ENCODE results near the gene AKNA.
A peak's percentile ranks its signal among the peaks of the same experiment; 100 is the strongest.

The AKNA gene

DNA sequence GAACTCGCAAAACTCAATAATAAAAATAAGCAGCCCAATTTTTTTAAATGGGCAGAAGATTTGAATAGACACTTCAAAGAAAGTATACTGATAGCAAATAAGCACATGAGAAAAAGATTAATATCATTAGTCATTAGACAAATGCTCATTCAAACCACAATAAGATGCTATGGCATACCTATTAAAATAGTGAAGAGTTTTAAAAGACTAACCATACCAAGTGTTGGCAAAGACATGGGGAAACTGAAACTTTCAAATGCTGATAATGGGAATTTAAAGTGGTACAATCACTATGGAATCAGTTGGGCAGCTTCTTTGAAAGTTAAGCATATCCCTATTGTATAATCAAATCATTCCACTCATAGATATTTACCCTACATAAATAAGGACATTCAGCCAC is 91.4 kb downstream of the AKNA start:
- no peak for DNase-seq

DNA sequence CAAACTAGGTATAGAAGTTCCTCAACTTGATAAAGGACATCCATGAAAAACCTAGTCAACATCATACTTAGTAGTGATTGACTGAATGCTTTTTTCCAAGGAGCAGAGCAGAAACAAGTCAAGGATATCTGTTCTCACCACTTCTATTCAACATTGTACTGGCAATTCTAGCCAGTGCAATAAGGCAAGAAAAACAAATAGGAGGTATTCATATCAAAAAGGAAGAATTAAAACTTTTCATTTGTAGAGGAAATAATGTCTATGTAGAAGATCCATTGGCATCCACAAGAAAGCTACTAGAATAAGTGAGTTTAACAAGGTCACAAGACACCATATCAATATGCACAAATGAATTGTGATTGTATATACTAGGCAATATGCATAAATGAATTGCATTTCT is 93.1 kb downstream of the AKNA start:
- DNase-seq, result no peak

DNA sequence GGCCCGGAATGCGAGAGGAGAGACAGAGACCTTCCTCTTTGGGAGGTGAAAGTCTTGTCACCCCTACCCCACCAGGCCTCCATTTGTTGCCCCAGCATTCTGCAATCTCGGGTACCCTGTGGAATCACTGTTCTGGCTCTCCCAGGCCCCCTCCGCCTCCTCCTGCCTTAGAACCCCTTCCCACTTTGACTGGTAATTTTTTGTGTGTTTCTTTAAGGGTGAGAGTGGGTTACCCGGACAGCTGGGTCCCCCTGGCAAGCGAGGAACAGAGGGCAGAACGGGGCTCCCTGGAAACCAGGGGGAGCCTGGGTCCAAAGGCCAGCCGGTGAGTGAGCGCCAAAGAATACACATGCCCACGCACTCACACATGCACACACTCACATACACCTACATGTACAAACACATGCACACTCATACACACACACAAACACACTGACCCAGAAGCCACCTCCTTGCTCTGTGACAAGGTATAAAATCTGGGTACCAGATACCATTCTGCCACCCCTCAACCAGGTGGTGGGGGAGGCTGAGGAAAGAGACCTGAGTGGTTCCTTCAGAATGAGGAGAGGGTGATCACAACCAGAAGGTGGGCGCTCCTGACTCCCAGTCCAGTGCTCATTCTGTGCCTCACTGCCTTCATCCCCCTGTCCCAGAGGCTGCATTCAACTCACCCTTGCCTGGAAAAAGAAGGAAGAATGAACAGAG is 95.7 kb downstream of the AKNA start:
- no peak for DNase-seq

DNA sequence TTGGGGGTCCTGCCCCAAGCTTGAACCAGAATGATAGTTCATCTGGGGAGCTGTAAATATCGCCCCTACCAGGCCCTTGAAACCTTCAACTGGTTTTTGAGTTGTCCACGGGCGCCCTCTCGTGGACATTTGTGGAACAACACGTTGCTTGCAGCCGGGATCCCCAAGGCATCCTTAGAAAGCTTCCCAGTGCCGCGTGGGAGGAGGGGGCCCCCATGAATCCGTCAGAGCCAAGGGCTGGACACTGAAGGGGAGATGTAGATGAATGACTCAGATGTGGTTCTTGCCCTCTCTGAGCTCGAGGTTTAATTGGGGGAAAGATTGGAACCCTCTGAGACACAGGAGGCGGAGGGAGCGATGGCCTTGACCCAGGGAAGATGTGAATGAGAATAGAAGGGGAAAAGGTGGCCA is 96.7 kb downstream of the AKNA start:
- no peak for DNase-seq

DNA sequence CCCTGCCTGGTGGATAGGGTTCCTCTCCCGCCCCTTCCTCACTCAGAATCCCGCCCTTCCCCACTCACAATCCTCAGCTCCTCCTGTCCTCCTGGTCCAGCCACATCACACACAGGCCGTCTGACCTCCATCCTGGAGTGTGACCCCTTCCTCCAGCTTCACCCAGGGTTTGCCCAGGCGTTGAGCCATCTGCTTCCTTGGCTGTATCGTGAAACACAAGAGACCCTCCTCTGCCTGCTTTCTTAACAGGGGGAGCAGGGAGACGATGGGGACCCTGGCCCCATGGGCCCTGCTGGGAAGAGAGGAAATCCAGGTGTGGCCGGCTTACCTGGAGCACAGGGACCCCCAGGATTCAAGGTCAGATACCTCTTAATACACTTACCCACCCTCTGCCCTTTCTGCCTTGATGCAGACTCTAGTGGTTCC is 97.2 kb downstream of the AKNA start:
- no peak for DNase-seq

DNA sequence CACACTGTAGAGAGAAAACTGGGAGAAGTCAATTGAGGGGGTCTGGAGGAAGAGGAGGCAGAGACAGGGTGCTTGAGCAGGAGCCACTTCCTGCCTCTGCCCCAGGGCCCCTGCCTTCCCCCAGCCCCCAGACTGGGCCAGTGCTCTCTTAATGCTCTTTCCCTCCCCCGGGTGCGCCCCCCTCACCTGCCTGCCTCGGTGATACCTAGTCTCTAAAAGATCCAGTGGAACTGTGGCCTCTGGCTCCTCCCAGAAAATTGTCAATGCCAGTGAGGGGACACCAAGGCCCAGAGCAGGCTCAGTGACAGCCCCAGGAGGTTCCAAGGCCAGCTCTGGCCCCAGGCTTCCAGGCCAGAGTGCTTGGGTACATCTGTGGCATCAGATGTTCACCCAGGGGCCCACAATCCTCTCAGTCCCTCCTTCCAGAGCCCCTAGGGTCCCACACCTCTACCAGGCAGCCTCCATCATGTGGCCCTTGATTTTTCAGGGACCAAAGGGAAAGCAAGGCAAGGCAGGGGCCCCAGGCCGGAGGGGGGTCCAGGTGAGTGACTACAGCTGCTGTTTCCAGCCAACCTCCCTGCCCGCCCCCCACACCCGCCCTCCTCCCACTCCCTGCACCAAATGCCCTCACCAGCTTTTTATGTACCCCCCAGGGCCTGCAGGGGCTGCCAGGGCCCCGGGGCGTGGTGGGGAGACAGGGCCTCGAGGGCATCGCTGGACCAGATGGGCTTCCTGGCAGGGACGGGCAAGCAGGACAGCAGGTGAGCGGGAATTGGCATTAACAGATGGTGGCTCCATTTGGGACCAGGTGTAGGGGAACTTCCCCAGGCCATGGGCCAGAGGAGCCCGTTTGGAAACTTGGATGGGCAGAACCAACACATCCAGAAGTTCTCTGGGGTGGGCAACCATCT is 98.0 kb downstream of the AKNA start:
- DNase-seq, result no peak

DNA sequence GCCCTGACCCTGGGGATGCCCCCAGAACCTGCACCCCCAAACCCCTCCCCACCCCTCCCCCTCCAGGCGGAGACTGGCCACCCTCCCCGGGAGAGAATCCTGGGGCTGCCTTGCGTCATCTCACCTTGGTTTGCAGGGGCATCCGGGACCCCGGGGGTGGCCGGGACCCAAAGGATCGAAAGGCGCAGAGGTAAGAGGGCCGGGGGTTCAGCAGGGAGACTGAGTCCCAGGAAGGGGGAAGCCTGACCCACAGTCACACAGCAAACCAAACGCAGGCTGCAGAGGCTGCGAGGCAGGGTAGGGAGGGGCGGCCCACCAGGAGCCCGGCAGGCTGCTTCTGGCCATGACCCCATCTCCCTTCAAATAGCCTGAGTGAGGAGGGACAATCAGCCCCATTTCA is 98.7 kb downstream of the AKNA start:
- no peak for DNase-seq

DNA sequence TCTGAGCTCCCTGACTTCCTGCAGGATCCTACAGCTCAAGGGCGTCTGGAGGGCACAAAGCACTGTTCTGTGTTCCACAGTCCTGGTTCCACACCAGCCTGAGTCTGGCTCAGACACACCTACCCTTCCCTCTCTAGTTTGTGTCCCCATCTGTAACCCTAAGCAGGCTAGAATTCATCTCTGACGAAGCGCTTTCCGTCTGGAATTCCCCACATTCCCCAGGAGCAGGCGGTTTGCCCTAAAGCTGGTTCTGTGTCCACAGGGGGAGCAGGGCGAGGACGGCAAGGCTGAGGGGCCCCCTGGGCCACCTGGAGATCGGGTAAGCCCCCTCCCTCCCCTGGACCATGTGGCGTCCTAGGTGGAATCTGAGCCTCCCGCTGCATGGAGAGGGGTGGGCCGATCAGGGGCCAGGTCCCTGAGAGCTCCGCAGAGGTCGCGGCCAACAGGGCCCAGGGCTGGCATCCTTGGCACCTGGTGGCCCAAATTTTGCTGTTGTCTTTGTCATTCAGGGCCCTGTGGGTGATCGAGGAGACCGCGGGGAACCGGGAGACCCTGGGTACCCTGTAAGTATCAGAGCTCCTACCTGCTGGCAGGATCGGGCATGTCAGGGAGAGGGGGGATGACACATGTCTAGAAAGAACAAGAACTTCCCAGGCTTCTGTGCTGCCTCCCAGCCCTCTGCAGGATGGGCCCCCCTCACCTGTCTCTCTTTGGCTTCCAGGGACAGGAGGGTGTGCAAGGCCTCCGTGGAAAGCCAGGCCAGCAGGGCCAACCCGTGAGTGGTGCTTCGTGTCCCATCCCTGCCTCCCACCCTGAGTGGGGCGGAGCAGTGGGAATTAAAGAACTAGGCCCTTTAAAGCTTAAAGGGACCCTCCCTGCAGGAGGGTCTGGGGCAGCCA is 99.3 kb downstream of the AKNA start:
- DNase-seq, result peak; percentile 15

DNA sequence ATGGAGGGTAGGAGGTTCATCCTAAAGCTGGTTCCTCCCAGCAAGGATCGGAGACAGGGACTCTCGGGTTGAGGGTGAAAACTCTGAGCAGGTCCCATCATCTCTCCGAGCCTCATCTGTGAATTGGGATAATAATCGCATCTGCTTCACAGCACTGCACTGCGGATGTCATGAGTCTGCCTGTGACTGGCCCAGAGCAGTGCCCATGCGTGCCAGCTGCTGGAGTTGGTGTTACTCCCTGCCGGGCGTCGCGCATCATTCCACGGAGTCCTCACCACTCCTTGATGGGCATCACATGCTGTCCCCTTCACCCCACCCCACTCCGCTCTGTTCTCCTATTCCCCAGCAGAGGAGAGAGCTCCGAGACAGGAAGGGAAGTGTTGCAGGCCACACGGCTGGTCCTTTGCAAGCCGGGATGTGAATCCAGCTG is 100.0 kb downstream of the AKNA start:
- DNase-seq, result no peak

DNA sequence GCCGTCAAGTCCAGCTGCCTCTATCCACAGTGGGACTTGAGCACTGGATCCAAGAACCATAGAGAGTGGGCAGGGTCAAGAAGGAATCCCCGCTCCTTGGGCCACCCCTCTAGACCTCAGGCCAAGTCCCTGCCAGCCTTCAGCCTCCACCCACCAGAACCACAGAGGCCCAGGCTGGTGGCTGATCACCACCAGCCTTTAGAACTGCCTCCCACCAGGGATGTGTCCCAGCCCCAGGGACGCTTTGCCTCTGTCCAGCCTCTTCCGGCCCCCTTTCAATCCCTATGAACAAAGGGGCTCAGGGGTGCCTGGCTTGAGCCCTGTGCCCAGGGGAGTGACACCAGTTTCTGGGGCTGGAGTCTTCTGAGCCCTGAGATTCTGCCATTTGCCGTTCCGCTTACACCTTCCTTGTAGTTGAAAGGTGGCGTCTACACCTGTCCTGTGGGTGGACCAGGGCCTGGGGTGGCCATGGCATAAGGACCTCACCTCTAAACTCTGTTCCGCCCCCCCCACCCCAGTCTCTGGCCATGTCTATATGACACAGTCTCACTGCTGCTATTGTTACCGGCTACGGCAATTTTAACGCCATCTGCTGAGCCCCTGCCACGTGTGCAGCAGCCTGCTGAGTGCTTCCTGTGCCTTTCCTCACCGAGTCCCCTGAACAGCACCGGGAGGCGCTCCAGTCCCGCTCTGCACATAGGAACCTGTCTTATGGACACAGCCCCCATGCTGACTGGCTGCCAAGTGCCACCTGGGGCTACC is 100.6 kb downstream of the AKNA start:
- DNase-seq, result peak; percentile 6

DNA sequence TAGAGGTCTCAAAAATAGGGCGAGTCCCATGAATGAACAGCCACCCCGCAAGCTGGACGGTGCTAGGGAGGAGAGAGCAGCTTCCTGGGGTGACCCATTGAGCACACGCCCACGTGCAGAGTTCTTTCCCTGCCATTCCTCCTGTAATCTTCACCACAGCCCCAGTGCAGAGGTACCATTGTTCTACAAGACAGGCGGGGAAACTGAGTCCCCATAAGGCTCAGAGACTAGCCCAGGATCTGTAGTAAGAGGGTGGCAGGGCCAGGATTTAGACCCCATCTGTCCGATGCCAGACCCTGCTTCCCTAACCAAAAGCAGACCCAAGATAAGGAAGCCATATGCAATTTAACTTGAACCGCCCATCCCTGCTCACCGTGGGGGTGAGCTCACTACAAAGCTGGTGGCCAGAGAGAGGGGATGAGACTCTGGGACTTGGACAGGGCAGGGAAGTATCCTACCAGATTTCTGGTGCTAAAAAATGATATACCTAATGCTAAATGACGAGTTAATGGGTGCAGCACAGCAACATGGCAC is 101.6 kb downstream of the AKNA start:
- peak; percentile 1 for DNase-seq

DNA sequence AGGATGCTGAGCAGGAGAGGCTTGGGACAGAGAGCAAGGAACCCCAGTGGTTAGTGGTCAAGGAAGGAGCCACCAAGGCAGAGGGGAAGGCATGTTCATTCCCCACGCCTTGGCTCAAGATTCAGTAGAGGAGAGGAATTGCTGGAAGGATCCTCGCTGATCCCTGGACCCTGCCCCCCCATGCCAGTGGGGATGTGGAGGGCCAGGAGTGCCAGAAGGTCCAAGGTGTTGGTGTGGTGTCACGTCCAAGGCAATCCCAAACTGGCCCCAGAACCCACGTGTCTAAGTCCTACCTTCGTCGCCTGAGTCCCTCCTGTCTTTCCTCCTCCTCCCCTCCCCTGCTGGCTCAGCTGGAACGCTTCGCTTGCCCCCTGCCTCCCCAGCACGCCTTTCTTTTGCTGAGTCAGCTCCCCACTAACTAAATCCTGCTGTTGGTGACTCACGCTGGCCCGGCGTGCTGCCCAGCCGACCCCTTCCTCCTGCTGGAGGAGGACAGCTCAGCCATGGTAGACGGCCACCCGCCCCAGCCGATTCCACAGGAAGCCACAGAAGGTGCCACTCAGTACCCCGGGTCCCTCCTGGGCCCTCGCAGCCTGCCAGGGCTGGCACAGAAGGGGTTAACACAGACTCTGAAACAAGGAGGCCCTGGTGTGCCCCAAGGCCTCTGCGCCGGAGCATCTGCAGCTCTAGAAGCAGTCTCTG is 102.5 kb downstream of the AKNA start:
- peak; percentile 8 for DNase-seq

DNA sequence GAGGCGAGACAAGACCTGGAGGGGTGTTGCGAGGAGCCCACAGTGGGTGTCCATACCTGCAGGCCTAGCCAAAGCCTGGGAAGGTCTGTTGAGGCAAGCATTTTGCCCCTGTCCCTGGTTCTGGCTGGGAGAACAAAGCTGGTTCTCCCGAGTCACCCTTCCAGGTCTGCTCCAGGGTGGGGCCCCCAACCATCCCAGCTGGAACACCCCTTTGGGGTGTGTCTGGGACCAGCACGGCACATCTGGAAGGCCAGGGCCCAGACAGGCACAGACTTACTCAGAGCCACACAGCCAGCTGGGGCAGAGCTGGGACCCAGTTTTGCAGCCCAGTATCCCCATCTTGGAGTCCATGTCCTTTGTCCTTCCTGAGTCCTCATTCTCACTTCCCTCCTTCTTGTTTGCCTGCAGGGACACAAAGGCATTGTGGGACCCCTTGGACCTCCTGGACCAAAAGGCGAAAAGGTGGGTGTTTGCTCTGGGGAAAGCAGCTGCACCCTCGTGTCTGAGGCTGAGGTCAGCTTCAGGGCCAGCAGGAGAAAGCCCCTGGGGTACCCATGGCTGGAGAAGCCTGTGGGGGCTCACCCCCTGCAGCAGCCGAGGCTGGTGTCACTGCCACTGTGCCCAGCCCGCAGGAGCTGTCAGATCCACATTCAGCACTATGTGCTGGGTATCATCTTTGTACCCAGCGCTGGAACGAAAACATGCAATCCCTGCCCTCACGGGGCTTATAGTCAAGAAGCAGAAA is 103.3 kb downstream of the AKNA start:
- DNase-seq, result peak; percentile 2
